Loucy (cell line): ENCODE data around the gene CCR5AS.

Source experiments
- H2AFZ ChIP-seq: fragments of 200-600 bp; sonication (generic); 2 replicates; pipeline ENCODE4 v1.6.0; 2016; ENCODE audit warnings: antibody characterized with exemption, mild to moderate bottlenecking, low read length, moderate library complexity
- H3F3A ChIP-seq: fragments of 200-600 bp; 2 replicates; pipeline ENCODE4 v1.6.0; 2016; ENCODE audit warnings: antibody characterized with exemption, low read depth, mild to moderate bottlenecking
- H3K27me3 ChIP-seq: fragments of 200-600 bp; sonication (generic); 2 replicates; pipeline ENCODE4 v1.6.1; 2014; ENCODE audit warnings: low read length, mild to moderate bottlenecking; ENCODE audit not compliant: insufficient read depth, poor library complexity, severe bottlenecking
- H3K36me3 ChIP-seq: fragments of 200-600 bp; sonication (generic); 2 replicates; pipeline ENCODE4 v1.6.1; 2016; ENCODE audit warnings: low read length; ENCODE audit not compliant: insufficient read depth
- H3K4me1 ChIP-seq: fragments of 200-600 bp; sonication (generic); 2 replicates; pipeline ENCODE4 v1.5.1; 2014; ENCODE audit warnings: low read length, mild to moderate bottlenecking; ENCODE audit not compliant: insufficient read depth, poor library complexity, severe bottlenecking
- H3K4me2 ChIP-seq: fragments of 200-600 bp; sonication (generic); 2 replicates; pipeline ENCODE4 v1.6.0; 2014; ENCODE audit warnings: antibody characterized with exemption, low read length, low read depth, mild to moderate bottlenecking; ENCODE audit not compliant: poor library complexity, severe bottlenecking
- H3K4me3 ChIP-seq: fragments of 200-600 bp; sonication (generic); 2 replicates; pipeline ENCODE4 v1.5.1; 2014; ENCODE audit warnings: low read length, mild to moderate bottlenecking, mixed read lengths; ENCODE audit not compliant: poor library complexity, severe bottlenecking
- H3K79me2 ChIP-seq: fragments of 200-600 bp; sonication (generic); 2 replicates; pipeline ENCODE4 v1.6.1; 2014; ENCODE audit warnings: low read length; ENCODE audit not compliant: insufficient read depth
- H3K9ac ChIP-seq: fragments of 200-600 bp; sonication (generic); 2 replicates; pipeline ENCODE4 v1.6.0; 2014; ENCODE audit warnings: mild to moderate bottlenecking, low read depth, low read length, moderate library complexity; ENCODE audit not compliant: poor library complexity, severe bottlenecking
- H3K9me2 ChIP-seq: fragments of 200-600 bp; sonication (generic); replicated peaks from 2 replicates; pipeline ENCODE4 v1.6.1; 2016; ENCODE audit warnings: low read depth, low read length, mixed read lengths
- H3K9me3 ChIP-seq: fragments of 200-600 bp; sonication (generic); 2 replicates; pipeline ENCODE4 v1.6.1; 2014; ENCODE audit warnings: mild to moderate bottlenecking, antibody characterized with exemption, low read length, low read depth; ENCODE audit not compliant: insufficient read depth
- H4K20me1 ChIP-seq: fragments of 200-600 bp; sonication (generic); 2 replicates; pipeline ENCODE4 v1.6.0; 2014; ENCODE audit warnings: antibody characterized with exemption, low read length, mild to moderate bottlenecking; ENCODE audit not compliant: insufficient read depth, poor library complexity, severe bottlenecking
- EZH2phosphoT487 ChIP-seq: fragments of 200-600 bp; IDR thresholded peaks from 2 replicates; pipeline ENCODE4 v1.6.1; 2018; ENCODE audit warnings: antibody characterized with exemption, mild to moderate bottlenecking, moderate library complexity, borderline replicate concordance
- TF ChIP-seq, protein P1 (sequence below): fragments of 200-600 bp; sonication (generic); conservative IDR thresholded peaks from 2 replicates; pipeline ENCODE4 v1.5.1; 2014; ENCODE audit warnings: mild to moderate bottlenecking, antibody characterized with exemption, low read length

The CCR5AS gene

GRCh38 chr3:46412786-46413298 lies 6.0 kb upstream of the CCR5AS start:
- Histone ChIP-seq H3K79me2 (no peaks in the 10 kb centered on the region), H3K4me3 (no peak overlapping the region), H3K27me3 (no peaks in the 10 kb centered on the region), H3K9me2 (no peaks in the 10 kb centered on the region), H3K9me3 (no peaks in the 10 kb centered on the region), H3K9ac (no peak overlapping the region), H2AFZ (no peak overlapping the region), H3K4me1 (peaks cover 23% of the 10 kb centered on the region), H4K20me1 (no peaks in the 10 kb centered on the region), H3F3A (no peaks in the 10 kb centered on the region), H3K36me3 (no peaks in the 10 kb centered on the region), H3K4me2 (no peak overlapping the region)
- no peak for TF ChIP-seq EZH2phosphoT487
- TF ChIP-seq, protein P1, sequence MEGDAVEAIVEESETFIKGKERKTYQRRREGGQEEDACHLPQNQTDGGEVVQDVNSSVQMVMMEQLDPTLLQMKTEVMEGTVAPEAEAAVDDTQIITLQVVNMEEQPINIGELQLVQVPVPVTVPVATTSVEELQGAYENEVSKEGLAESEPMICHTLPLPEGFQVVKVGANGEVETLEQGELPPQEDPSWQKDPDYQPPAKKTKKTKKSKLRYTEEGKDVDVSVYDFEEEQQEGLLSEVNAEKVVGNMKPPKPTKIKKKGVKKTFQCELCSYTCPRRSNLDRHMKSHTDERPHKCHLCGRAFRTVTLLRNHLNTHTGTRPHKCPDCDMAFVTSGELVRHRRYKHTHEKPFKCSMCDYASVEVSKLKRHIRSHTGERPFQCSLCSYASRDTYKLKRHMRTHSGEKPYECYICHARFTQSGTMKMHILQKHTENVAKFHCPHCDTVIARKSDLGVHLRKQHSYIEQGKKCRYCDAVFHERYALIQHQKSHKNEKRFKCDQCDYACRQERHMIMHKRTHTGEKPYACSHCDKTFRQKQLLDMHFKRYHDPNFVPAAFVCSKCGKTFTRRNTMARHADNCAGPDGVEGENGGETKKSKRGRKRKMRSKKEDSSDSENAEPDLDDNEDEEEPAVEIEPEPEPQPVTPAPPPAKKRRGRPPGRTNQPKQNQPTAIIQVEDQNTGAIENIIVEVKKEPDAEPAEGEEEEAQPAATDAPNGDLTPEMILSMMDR = no peak

- Histone ChIP-seq H3K79me2 (no peaks in the 10 kb centered on the region), H3K27me3 (no peaks in the 10 kb centered on the region)
These were observed 4.4 kb upstream of the CCR5AS start for GRCh38 chr3:46411271-46411670.

GRCh38 chr3:46410669-46411068 lies 3.8 kb upstream of the CCR5AS start:
- Histone ChIP-seq H3F3A (no peaks in the 10 kb centered on the region), H3K36me3 (no peaks in the 10 kb centered on the region), H4K20me1 (no peaks in the 10 kb centered on the region), H3K9me2 (no peaks in the 10 kb centered on the region), H3K27me3 (no peaks in the 10 kb centered on the region), H3K4me1 (peaks cover 13% of the 10 kb centered on the region), H3K79me2 (no peaks in the 10 kb centered on the region), H2AFZ (no peak overlapping the region), H3K9ac (no peak overlapping the region), H3K9me3 (no peaks in the 10 kb centered on the region), H3K4me2 (no peak overlapping the region), H3K4me3 (no peak overlapping the region)
- TF ChIP-seq, protein P1 = no peak
- no peak for TF ChIP-seq EZH2phosphoT487

More at GRCh38 chr3:46411271-46411670, 4.4 kb upstream of the CCR5AS start:
- H3K4me2 ChIP-seq = no peak overlapping the region
- no peaks in the 10 kb centered on the region for H3K36me3 ChIP-seq
- no peak overlapping the region for H2AFZ ChIP-seq
- no peak for TF ChIP-seq EZH2phosphoT487
- TF ChIP-seq, protein P1 = no peak
- peaks cover 16% of the 10 kb centered on the region for H3K4me1 ChIP-seq
- H4K20me1 ChIP-seq = no peaks in the 10 kb centered on the region
- no peaks in the 10 kb centered on the region for H3F3A ChIP-seq
- H3K9me3 ChIP-seq = no peaks in the 10 kb centered on the region
- no peaks in the 10 kb centered on the region for H3K9me2 ChIP-seq
- H3K9ac ChIP-seq = no peak overlapping the region
- no peak overlapping the region for H3K4me3 ChIP-seq
